Measurements from ENCODE around the gene LYPD6B. TPM values are rescaled to one million over a fixed set of nuclear protein-coding genes. Genes with fewer than 3 reads are reported as not detected.

Gene LYPD6B
- total and polyA plus RNA-seq, 4 donors: 0.13 to 0.59 (median 0.14) TPM

GRCh38 chr2:149004836-149005235 is 33.7 kb upstream of the LYPD6B start (continued):
- TF ChIP-seq CTCF (IDR thresholded peaks at IDR 0.05; ENCODE audit: low read depth, low read length, missing input control) (no peak), YY1 (IDR thresholded peaks at IDR 0.05) (no peak), SP1 (IDR thresholded peaks at IDR 0.05) (no peak), EGR1 (IDR thresholded peaks at IDR 0.05; ENCODE audit: low read depth in 2 of 2) (no peak), RXRA (IDR thresholded peaks at IDR 0.05) (no peak), MAX (IDR thresholded peaks at IDR 0.05) (no peak), FOXA1 (IDR thresholded peaks at IDR 0.05) (no peak), HNF4G (IDR thresholded peaks at IDR 0.05) (no peak), RAD21 (IDR thresholded peaks at IDR 0.05) (no peak)

GRCh38 chr2:149005471-149006077 is 32.9 kb upstream of the LYPD6B start:
- Histone ChIP-seq H3K4me3 (ENCODE audit: low read depth in 1 of 3, low read length in 3 of 3) (no peak overlapping the region), H3K4me1 (ENCODE audit: control insufficient read depth in 4 of 4, insufficient read depth in 4 of 4, low read length in 3 of 4) (no peaks in the 10 kb centered on the region), H3K9me3 (ENCODE audit: control insufficient read depth in 4 of 4, low read length in 3 of 4) (no peaks in the 10 kb centered on the region), H3K9ac (ENCODE audit: low read depth in 1 of 2, low read length in 2 of 2) (no peak overlapping the region), H3K27me3 (ENCODE audit: control insufficient read depth in 4 of 4, insufficient read depth in 4 of 4, low read length in 3 of 4) (peaks cover 0 to 3% (median 0%) of the 10 kb centered on the region in 4 donors), H3K27ac (ENCODE audit: low read depth in 1 of 2, low read length in 2 of 2) (no peak overlapping the region), H3K36me3 (ENCODE audit: control insufficient read depth in 4 of 4, insufficient read depth in 3 of 4, low read depth in 1 of 4, low read length in 3 of 4) (peaks cover 0 to 1% (median 0%) of the 10 kb centered on the region in 4 donors)
- 64% methylated on average over 6 of the region's 6 CpGs for WGBS
- no peak for TF ChIP-seq ZBTB33 (IDR thresholded peaks at IDR 0.05)
- TF ChIP-seq YY1 (IDR thresholded peaks at IDR 0.05): no peak
- no peak for TF ChIP-seq RAD21 (IDR thresholded peaks at IDR 0.05)
- TF ChIP-seq REST (IDR thresholded peaks at IDR 0.05): no peak
- no peak for TF ChIP-seq HNF4A (conservative IDR thresholded peaks at IDR 0.05)
- no peak for TF ChIP-seq SP1 (IDR thresholded peaks at IDR 0.05)
- TF ChIP-seq GABPA (IDR thresholded peaks at IDR 0.05 in 1 of 2, conservative IDR thresholded peaks at IDR 0.05 in 1 of 2): no peak
- no peak for TF ChIP-seq EGR1 (IDR thresholded peaks at IDR 0.05; ENCODE audit: low read depth in 2 of 2)
- no peak for TF ChIP-seq RXRA (IDR thresholded peaks at IDR 0.05)
- no peak for TF ChIP-seq MAX (IDR thresholded peaks at IDR 0.05)
- no peak for TF ChIP-seq ATF3 (IDR thresholded peaks at IDR 0.05)
- TF ChIP-seq FOXA2 (IDR thresholded peaks at IDR 0.05): no peak
- TF ChIP-seq TAF1 (conservative IDR thresholded peaks at IDR 0.05): no peak
- TF ChIP-seq NR2F2 (IDR thresholded peaks at IDR 0.05): no peak
- TF ChIP-seq JUND (IDR thresholded peaks at IDR 0.05): no peak
- no peak for TF ChIP-seq FOXA1 (IDR thresholded peaks at IDR 0.05)
- no peak for DNase-seq (ENCODE audit: low spot score)
